GM12878 (cell line): ENCODE results near the gene SSB. TPM values are rescaled to one million over a fixed set of nuclear protein-coding genes. Genes with fewer than 3 reads are reported as not detected.
A peak's percentile ranks its signal among the peaks of the same experiment; 100 is the strongest.

ENCODE experiments used
- ATAC-seq: fragments of 200-7000 bp; cut with Tn5 transposase; 3 replicates; pipeline ENCODE4 v1.9.1; 2020; ENCODE audit warnings: mild to moderate bottlenecking, moderate library complexity
- BruUV-seq: library from RNA; stranded (reverse); fragments of 400-500 nt; replicated peaks from 2 replicates; lab custom pipeline; 2021; lab: Mats Ljungman, UMichigan
- CTCF ChIA-PET: fragments of 300-600 bp; sonication (Branson Sonifier 250); formaldehyde crosslinking; extraction: SDS; loops from one replicate; lab custom pipeline; 2021; ENCODE audit warnings: inconsistent platforms; lab: Yijun Ruan, JAX
- POLR2A ChIA-PET: fragments of 350-600 bp; formaldehyde crosslinking; extraction: SDS; loops from one replicate; lab custom pipeline; 2021; ENCODE audit warnings: inconsistent platforms; lab: Charles Lee
- RAD21 ChIA-PET: fragments of 300-600 bp; sonication (Branson Sonifier 250); formaldehyde crosslinking; loops from one replicate; lab custom pipeline; 2023; ENCODE audit warnings: antibody characterized with exemption; ENCODE audit not compliant: unreplicated experiment; lab: Charles Lee
- SMC1A ChIA-PET: fragments of 300-600 bp; sonication (Branson Sonifier 250); formaldehyde crosslinking; loops from one replicate; lab custom pipeline; 2023; ENCODE audit not compliant: unreplicated experiment, uncharacterized antibody; lab: Charles Lee
- DNase-seq: peaks from one replicate; pipeline ENCODE4 v3.0.0-alpha.2; 2011; ENCODE audit warnings: low read depth, low spot score
- FAIRE-seq: peaks from 3 replicates; lab custom pipeline; 2011; peaks lifted over from hg19 to GRCh38; lab: Jason Lieb, UNC
- H2AFZ ChIP-seq: 2 replicates; pipeline ENCODE4 v1.6.0; 2011; ENCODE audit warnings: low read depth, low read length, control low read depth; ENCODE audit not compliant: control insufficient read depth
- H3K27ac ChIP-seq: 2 replicates; pipeline ENCODE4 v1.5.1; 2011; ENCODE audit warnings: control low read depth; ENCODE audit not compliant: control insufficient read depth, insufficient read depth
- H3K27me3 ChIP-seq, 2 experiments: replicated peaks in 1 of 2; 2 replicates each; pipeline versions ENCODE4 v1.6.0 to v1.6.1; 2011; ENCODE audit warnings: low read length in 1 of 2; ENCODE audit not compliant: control insufficient read depth in 2 of 2, insufficient read depth in 2 of 2
- H3K36me3 ChIP-seq, 2 experiments: 2 replicates each; pipeline ENCODE4 v1.5.1; 2011; ENCODE audit warnings: low read length in 1 of 2; ENCODE audit not compliant: control insufficient read depth in 2 of 2, insufficient read depth in 2 of 2
- H3K4me1 ChIP-seq: 2 replicates; pipeline ENCODE4 v1.6.1; 2011; ENCODE audit warnings: mild to moderate bottlenecking, low read length, moderate library complexity, mixed read lengths; ENCODE audit not compliant: control insufficient read depth, insufficient read depth
- H3K4me2 ChIP-seq: 2 replicates; pipeline ENCODE4 v1.6.0; 2011; ENCODE audit warnings: control low read depth; ENCODE audit not compliant: control insufficient read depth, insufficient read depth
- H3K4me3 ChIP-seq: fragments of 200-600 bp; sonication (generic); 2 replicates; pipeline ENCODE4 v1.5.1; 2016
- H3K79me2 ChIP-seq: 2 replicates; pipeline ENCODE4 v1.6.0; 2011; ENCODE audit warnings: low read length; ENCODE audit not compliant: control insufficient read depth, insufficient read depth
- H3K9ac ChIP-seq: 2 replicates; pipeline ENCODE4 v1.8.0; 2011; ENCODE audit warnings: low read length, control low read depth, mixed read lengths; ENCODE audit not compliant: control insufficient read depth, insufficient read depth
- H3K9me3 ChIP-seq: replicated peaks from 3 replicates; pipeline ENCODE4 v1.5.1; 2011; ENCODE audit warnings: mild to moderate bottlenecking, low read length; ENCODE audit not compliant: control insufficient read depth, insufficient read depth
- H4K20me1 ChIP-seq: 2 replicates; pipeline ENCODE4 v1.6.0; 2011; ENCODE audit not compliant: control insufficient read depth, insufficient read depth
- DPF2 ChIP-seq: fragments of 450-650 bp; IDR thresholded peaks from 2 replicates; pipeline ENCODE4 v1.6.1; 2017; ENCODE audit warnings: mild to moderate bottlenecking
- EED ChIP-seq: sonication (generic); IDR thresholded peaks from 2 replicates; pipeline ENCODE4 v1.6.1; 2016; ENCODE audit warnings: antibody characterized with exemption, low read depth
- KDM1A ChIP-seq: fragments of 200-600 bp; sonication (generic); IDR thresholded peaks from 2 replicates; pipeline ENCODE4 v1.6.1; 2016; ENCODE audit warnings: borderline replicate concordance
- MEF2A ChIP-seq: IDR thresholded peaks from 2 replicates; pipeline ENCODE4 v1.6.1; 2011; ENCODE audit warnings: low read depth, mild to moderate bottlenecking, low read length, moderate library complexity; ENCODE audit not compliant: insufficient read depth
- PML ChIP-seq: IDR thresholded peaks from 2 replicates; pipeline ENCODE4 v1.6.1; 2012; ENCODE audit warnings: low read length, inconsistent platforms
- RAD21 ChIP-seq: IDR thresholded peaks from 2 replicates; pipeline ENCODE4 v1.6.1; 2011; ENCODE audit warnings: mild to moderate bottlenecking, low read depth, low read length, moderate library complexity; ENCODE audit not compliant: insufficient read depth
- RB1 ChIP-seq: fragments of 450-650 bp; formaldehyde crosslinking; IDR thresholded peaks from 2 replicates; pipeline ENCODE4 v1.6.1; 2017; ENCODE audit warnings: mild to moderate bottlenecking, borderline replicate concordance
- RCOR1 ChIP-seq: conservative IDR thresholded peaks from 2 replicates; pipeline ENCODE4 v1.6.1; 2012; ENCODE audit warnings: low read depth, low read length, improper control_type of control experiment
- SREBF2 ChIP-seq: IDR thresholded peaks from 2 replicates; pipeline ENCODE4 v1.6.1; 2012; ENCODE audit warnings: mild to moderate bottlenecking, low read length
- TAF1 ChIP-seq: IDR thresholded peaks from 2 replicates; pipeline ENCODE4 v1.6.1; 2011; ENCODE audit warnings: mild to moderate bottlenecking, low read depth, low read length, borderline replicate concordance
- WGBS: methylation state at CpG from one replicate; pipeline ENCODE4 v1.1.6; 2016; ENCODE audit warnings: low lambda C conversion rate; ENCODE audit not compliant: insufficient replicate concordance, insufficient coverage; ENCODE audit errors: missing lambda C conversion rate; 5-methylcytosine and 5-hydroxymethylcytosine counted together
- in situ Hi-C: fragments of 300-500 bp; cut with MboI; formaldehyde crosslinking; loops from 9 replicates; pipeline ENCODE4 v1.14.3; 2018; ENCODE audit warnings: mixed read lengths
- intact Hi-C: fragments of 100-400 bp; cut with micrococcal nuclease; formaldehyde crosslinking; loops from one replicate; pipeline ENCODE4 v1.14.2; 2022; ENCODE audit not compliant: unreplicated experiment
- polyA plus RNA-seq, 11 experiments: library from polyadenylated mRNA; depleted of rRNA in 4 of 11; unstranded in 6 of 11; stranded (reverse) in 5 of 11; fragments of >200 nt; fragmentation: Nextera tagmentation in 4 of 11; fragmentation: Illumina TruSeq in 1 of 11; extraction: Ambion mirVana in 4 of 11; extraction: Trizol in 1 of 11; gene quantifications; 1 replicate in 1 of 11; 2 replicates in 10 of 11; pipeline versions ENCODE4 v1.2.1 to v1.2.3, GENCODE V29; 2011 to 2016; ENCODE audit warnings: inconsistent platforms in 2 of 11, missing spikeins in 2 of 11, low read depth in 1 of 11
- total RNA-seq, 4 experiments: library from RNA; depleted of rRNA in 3 of 4; stranded (reverse); fragments of >200 nt in 3 of 4; fragmentation: Illumina TruSeq in 1 of 4; extraction: Trizol in 1 of 4; gene quantifications; 2 replicates each; pipeline versions ENCODE4 v1.2.1 to v1.2.3, GENCODE V29; 2013 to 2021
- TF ChIP-seq, protein P1 (sequence below): IDR thresholded peaks from 2 replicates; pipeline ENCODE4 v1.6.1; 2012; ENCODE audit warnings: improper control_type of control experiment, low read depth, low read length; ENCODE audit not compliant: insufficient replicate concordance

SSB gene
- total and polyA plus RNA-seq, 10 of the 15 experiments (the other 5 are each of a cell fraction or from before 2014, with no cell fraction given), result 103 to 313 (median 200) TPM

GRCh38 chr2:169765523-169765922, 33.1 kb upstream of the SSB start:
- no peaks in the 10 kb centered on the region for H4K20me1 ChIP-seq
- no peak overlapping the region for H3K4me3 ChIP-seq
- FAIRE-seq (no peak), DNase-seq (no peak), ATAC-seq (no peak)
- TF ChIP-seq MEF2A, result no peak
- intact Hi-C loops, result no loop called here
- peaks cover 0 to 7% of the 10 kb centered on the region in 2 experiments; a peak in 1 of 4 replicates for H3K27me3 ChIP-seq
- SMC1A ChIA-PET, result interaction anchor here (0.8 to 1.3 kb wide), 5 partner anchors 29 to 313 kb away, joined by 3 to 5 read pairs (median 3); partner anchors contain the start of gene KLHL23
- no TSS peak for BruUV-seq
- H3K27ac ChIP-seq, result no peak overlapping the region
- in situ Hi-C loops, result no loop called here
- 89% methylated on average over 6 of the region's 6 CpGs for WGBS
- POLR2A ChIA-PET, result interaction anchor here (0.6 kb wide), 1 partner anchor 200 kb away, joined by 5 read pairs; no protein-coding TSS in a partner anchor
- no peak overlapping the region for H2AFZ ChIP-seq
- no peak overlapping the region for H3K9ac ChIP-seq
- CTCF ChIA-PET, result interaction anchor here (0.7 to 1.7 kb wide), 5 partner anchors 17 to 237 kb away, joined by 3 to 5 read pairs (median 5); partner anchors contain the start of gene KLHL23
- peaks cover 4% of the 10 kb centered on the region for H3K4me1 ChIP-seq
- no peaks in the 10 kb centered on the region for H3K79me2 ChIP-seq
- no peak overlapping the region for H3K4me2 ChIP-seq
- RAD21 ChIA-PET, result interaction anchor here (1.2 to 1.4 kb wide), 2 partner anchors 95 to 192 kb away, joined by 3 to 4 read pairs; partner anchors contain the start of gene FASTKD1
- no peaks in the 10 kb centered on the region; the same call in 2 of the 3 replicates for H3K9me3 ChIP-seq
- no peaks in the 10 kb centered on the region for H3K36me3 ChIP-seq

GRCh38 chr2:169767243-169767888, 31.3 kb upstream of the SSB start:
- FAIRE-seq, result peak; percentile 71
- no peak overlapping the region for H2AFZ ChIP-seq
- no peak overlapping the region for H3K4me3 ChIP-seq
- in situ Hi-C loops (no loop called here), intact Hi-C loops (no loop called here)
- ChIA-PET CTCF (interaction anchor here (0.8 to 1.6 kb wide), 2 partner anchors 9 to 128 kb away, joined by 3 to 5 read pairs; no protein-coding TSS in a partner anchor), POLR2A (no interaction called here), SMC1A (interaction anchor here (1.0 to 1.4 kb wide), 2 partner anchors 25 to 100 kb away, joined by 3 to 5 read pairs; no protein-coding TSS in a partner anchor), RAD21 (no interaction called here)
- no peak for DNase-seq
- no peaks in the 10 kb centered on the region for H4K20me1 ChIP-seq
- WGBS, result 46% methylated on average over 12 of the region's 12 CpGs
- peaks cover 0 to 7% of the 10 kb centered on the region in 2 experiments; a peak in 1 of 4 replicates for H3K27me3 ChIP-seq
- H3K27ac ChIP-seq, result no peak overlapping the region
- H3K4me2 ChIP-seq, result no peak overlapping the region
- no peaks in the 10 kb centered on the region; the same call in 2 of the 3 replicates for H3K9me3 ChIP-seq
- H3K79me2 ChIP-seq, result no peaks in the 10 kb centered on the region
- H3K4me1 ChIP-seq, result no peaks in the 10 kb centered on the region; the same call in 1 of the 2 replicates
- no peaks in the 10 kb centered on the region for H3K36me3 ChIP-seq
- no TSS peak for BruUV-seq
- no peak overlapping the region for H3K9ac ChIP-seq
- peak; percentile 79 for ATAC-seq
- TF ChIP-seq EED, result no peak
- TF ChIP-seq RAD21, result peak; percentile 65
- no peak for TF ChIP-seq KDM1A
- TF ChIP-seq RCOR1, result no peak
- TF ChIP-seq, protein P1, sequence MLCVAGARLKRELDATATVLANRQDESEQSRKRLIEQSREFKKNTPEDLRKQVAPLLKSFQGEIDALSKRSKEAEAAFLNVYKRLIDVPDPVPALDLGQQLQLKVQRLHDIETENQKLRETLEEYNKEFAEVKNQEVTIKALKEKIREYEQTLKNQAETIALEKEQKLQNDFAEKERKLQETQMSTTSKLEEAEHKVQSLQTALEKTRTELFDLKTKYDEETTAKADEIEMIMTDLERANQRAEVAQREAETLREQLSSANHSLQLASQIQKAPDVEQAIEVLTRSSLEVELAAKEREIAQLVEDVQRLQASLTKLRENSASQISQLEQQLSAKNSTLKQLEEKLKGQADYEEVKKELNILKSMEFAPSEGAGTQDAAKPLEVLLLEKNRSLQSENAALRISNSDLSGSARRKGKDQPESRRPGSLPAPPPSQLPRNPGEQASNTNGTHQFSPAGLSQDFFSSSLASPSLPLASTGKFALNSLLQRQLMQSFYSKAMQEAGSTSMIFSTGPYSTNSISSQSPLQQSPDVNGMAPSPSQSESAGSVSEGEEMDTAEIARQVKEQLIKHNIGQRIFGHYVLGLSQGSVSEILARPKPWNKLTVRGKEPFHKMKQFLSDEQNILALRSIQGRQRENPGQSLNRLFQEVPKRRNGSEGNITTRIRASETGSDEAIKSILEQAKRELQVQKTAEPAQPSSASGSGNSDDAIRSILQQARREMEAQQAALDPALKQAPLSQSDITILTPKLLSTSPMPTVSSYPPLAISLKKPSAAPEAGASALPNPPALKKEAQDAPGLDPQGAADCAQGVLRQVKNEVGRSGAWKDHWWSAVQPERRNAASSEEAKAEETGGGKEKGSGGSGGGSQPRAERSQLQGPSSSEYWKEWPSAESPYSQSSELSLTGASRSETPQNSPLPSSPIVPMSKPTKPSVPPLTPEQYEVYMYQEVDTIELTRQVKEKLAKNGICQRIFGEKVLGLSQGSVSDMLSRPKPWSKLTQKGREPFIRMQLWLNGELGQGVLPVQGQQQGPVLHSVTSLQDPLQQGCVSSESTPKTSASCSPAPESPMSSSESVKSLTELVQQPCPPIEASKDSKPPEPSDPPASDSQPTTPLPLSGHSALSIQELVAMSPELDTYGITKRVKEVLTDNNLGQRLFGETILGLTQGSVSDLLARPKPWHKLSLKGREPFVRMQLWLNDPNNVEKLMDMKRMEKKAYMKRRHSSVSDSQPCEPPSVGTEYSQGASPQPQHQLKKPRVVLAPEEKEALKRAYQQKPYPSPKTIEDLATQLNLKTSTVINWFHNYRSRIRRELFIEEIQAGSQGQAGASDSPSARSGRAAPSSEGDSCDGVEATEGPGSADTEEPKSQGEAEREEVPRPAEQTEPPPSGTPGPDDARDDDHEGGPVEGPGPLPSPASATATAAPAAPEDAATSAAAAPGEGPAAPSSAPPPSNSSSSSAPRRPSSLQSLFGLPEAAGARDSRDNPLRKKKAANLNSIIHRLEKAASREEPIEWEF, result no peak
- TF ChIP-seq DPF2, result no peak
- TF ChIP-seq SREBF2, result no peak
- TF ChIP-seq PML, result no peak
- peak; percentile 23; the same call in 1 of the 2 replicates for TF ChIP-seq RB1
- TF ChIP-seq TAF1, result no peak
